Measurements from ENCODE around the gene ARSG. TPM values are rescaled to one million over a fixed set of nuclear protein-coding genes. Genes with fewer than 3 reads are reported as not detected.

ARSG gene
- total and polyA plus RNA-seq, 2 of the 13 experiments (the other 11 are each of a cell fraction or from before 2014, with no cell fraction given): 3.7 to 15.2 TPM

- peak; percentile 57 for TF ChIP-seq ARID5B (CRISPR knock-in tag; IDR thresholded peaks at IDR 0.05)
- TF ChIP-seq REL (CRISPR knock-in tag; conservative IDR thresholded peaks at IDR 0.05): no peak
- TF ChIP-seq ZSCAN29 (CRISPR knock-in tag; conservative IDR thresholded peaks at IDR 0.05): 0 out of 2 replicates have a peak, but pooled peaks have one; percentile 46
- no peak for TF ChIP-seq U2AF1 (optimal IDR thresholded peaks at IDR 0.05; ENCODE audit: low read depth, low read length)
- peak; percentile 90 for TF ChIP-seq RAD21 (CRISPR knock-in tag; IDR thresholded peaks at IDR 0.05)
- no peak for TF ChIP-seq TGIF2 (CRISPR knock-in tag; IDR thresholded peaks at IDR 0.05)
- no peak for TF ChIP-seq ZNF75D (CRISPR knock-in tag; IDR thresholded peaks at IDR 0.05; ENCODE audit: borderline replicate concordance)
- 0 out of 2 replicates have a peak, but pooled peaks have one; percentile 28 for TF ChIP-seq POGZ (CRISPR knock-in tag; IDR thresholded peaks at IDR 0.05)
- no peak for TF ChIP-seq ZNF773 (CRISPR knock-in tag; IDR thresholded peaks at IDR 0.05; ENCODE audit: borderline replicate concordance)
- TF ChIP-seq ZBTB1 (CRISPR knock-in tag; IDR thresholded peaks at IDR 0.05; ENCODE audit: borderline replicate concordance): no peak
- TF ChIP-seq RELA (CRISPR knock-in tag; IDR thresholded peaks at IDR 0.05): no peak
- TF ChIP-seq MED8 (CRISPR knock-in tag; IDR thresholded peaks at IDR 0.05; ENCODE audit: insufficient replicate concordance): no peak
- no peak for TF ChIP-seq SIX1 (CRISPR knock-in tag; IDR thresholded peaks at IDR 0.05; ENCODE audit: borderline replicate concordance)
- 0 out of 2 replicates have a peak, but pooled peaks have one; percentile 19 for TF ChIP-seq HDAC2 (CRISPR knock-in tag; IDR thresholded peaks at IDR 0.05)
- no peak for TF ChIP-seq NFKBIZ (CRISPR knock-in tag; IDR thresholded peaks at IDR 0.05)
- TF ChIP-seq MYC (CRISPR knock-in tag; IDR thresholded peaks at IDR 0.05; ENCODE audit: borderline replicate concordance): no peak
- no peak for TF ChIP-seq ZNF615 (CRISPR knock-in tag; IDR thresholded peaks at IDR 0.05; ENCODE audit: borderline replicate concordance)
- TF ChIP-seq TRAFD1 (CRISPR knock-in tag; IDR thresholded peaks at IDR 0.05; ENCODE audit: borderline replicate concordance): no peak
- peak; percentile 48; the same call in 1 of the 2 replicates for TF ChIP-seq ARNTL (CRISPR knock-in tag; IDR thresholded peaks at IDR 0.05)
- TF ChIP-seq GPBP1L1 (CRISPR knock-in tag; IDR thresholded peaks at IDR 0.05): no peak
- TF ChIP-seq ATM (IDR thresholded peaks at IDR 0.05; ENCODE audit: borderline replicate concordance): no peak
- TF ChIP-seq E2F5 (CRISPR knock-in tag; conservative IDR thresholded peaks at IDR 0.05): no peak
Observed at GRCh38 chr17:68462381-68463210, 171.3 kb downstream of the ARSG start (continued).
